ENCODE results near the gene CORO2B. TPM values are rescaled to one million over a fixed set of nuclear protein-coding genes. Genes with fewer than 3 reads are reported as not detected.

Gene CORO2B
- total RNA-seq, 1 donor from 2014 or later: 19.2 TPM

DNA sequence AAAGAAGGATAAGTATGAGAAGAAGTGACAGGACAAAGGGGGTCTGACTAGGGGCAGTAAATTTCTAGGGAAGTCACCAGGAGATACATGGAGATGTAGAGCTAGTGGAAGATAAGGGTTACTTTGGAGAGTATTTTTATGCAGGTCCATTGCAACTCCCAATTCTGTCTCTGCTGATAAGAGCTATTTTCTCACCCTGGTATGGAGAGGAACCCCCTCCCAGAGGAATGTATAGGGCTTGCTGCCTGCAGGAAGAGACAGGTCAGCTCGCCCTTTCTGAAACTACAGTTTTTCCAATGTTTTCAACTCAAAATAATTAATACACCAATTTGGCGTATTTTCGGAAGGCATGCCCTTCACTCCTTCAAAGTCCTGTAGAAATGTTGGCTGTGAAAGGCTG, 11.4 kb upstream of the CORO2B start:
- FAIRE-seq (no peak), DNase-seq (ENCODE audit: low spot score in 2 of 2) (no peak)

DNA sequence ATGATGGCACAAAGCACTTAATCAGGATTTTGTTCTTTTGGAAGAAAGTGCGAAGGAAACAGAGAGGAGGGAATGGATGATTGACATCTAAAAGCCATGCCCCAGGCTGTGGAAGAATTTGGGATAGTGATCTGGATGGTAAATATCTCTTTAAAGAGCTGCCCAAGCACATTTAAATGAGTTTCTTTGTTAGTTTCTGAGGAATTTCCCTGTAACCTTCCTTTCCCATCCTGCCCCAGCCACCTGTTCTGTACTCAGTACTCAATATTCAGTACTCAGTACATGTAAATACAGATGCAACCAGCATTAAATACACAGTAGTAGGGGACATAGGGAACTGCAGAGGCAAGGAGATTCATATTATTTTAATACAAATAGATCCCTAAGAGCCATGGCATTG, 7.8 kb upstream of the CORO2B start:
- no peak for DNase-seq (ENCODE audit: low spot score in 2 of 2)
- FAIRE-seq: no peak

DNA sequence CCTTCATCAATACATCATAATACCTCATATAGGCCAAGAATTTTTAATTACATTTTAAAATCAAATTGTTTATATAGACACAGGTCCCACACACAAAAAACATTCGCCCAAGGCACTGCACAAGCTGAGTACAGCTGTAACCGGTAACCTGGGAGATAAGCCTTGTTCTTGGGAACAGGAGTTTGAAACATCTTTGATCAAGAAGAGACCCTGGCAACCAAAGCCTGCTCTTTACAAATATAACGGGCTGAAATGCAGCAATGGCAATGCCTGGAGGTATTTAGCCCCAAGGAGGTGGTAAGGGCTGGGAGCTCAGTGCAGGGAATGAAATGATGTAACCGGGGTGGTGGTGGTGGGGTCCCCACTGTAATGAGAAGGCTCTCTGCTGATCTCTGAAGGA, 7.2 kb upstream of the CORO2B start:
- FAIRE-seq (no peak), DNase-seq (ENCODE audit: low spot score in 2 of 2) (no peak)

- FAIRE-seq: no peak
- DNase-seq (ENCODE audit: low spot score in 2 of 2): no peak
Measured at GRCh38 chr15:68572309-68572708, 6.5 kb upstream of the CORO2B start.

DNA sequence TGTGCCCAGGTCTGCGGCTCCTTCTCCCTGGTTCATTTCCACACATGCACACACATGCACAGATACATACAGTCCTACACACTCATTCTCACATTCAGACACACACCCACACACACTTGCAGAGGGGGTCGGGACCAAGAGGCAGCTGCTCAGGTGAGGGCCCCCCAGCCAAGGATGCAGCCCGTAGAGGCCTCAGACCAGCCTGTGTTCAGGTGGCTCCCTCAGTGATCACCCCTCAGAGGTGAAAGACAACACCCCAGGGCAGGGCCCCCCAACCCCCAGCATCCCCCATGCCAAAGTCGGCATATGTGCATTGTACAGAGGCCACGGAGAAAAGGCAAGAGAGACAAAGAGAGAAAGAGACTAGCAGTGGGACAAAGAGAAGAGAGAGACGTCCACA, 5.9 kb upstream of the CORO2B start:
- FAIRE-seq: no peak
- no peak for DNase-seq (ENCODE audit: low spot score in 2 of 2)

DNA sequence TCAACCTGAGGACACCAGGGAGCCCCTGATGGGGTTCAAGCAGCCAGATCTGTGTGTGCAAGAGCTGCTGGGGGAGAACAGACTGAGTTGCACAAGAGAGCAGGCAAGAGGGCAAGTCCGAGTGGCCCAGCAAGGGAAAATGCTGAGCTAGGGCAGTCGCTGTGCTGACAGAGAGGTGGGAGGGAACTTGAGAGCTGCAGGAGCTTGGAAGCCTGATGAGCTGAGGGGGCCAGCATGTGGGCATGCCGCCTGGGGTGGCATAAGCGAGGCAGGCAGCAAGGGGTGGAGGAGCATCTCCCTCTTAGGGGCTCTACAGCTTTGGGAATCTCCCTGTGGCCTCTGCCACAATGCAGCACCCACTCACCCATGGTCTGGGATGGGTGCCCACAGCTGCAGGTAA, 4.7 kb upstream of the CORO2B start:
- no peak for FAIRE-seq
- DNase-seq (ENCODE audit: low spot score in 2 of 2): no peak

DNA sequence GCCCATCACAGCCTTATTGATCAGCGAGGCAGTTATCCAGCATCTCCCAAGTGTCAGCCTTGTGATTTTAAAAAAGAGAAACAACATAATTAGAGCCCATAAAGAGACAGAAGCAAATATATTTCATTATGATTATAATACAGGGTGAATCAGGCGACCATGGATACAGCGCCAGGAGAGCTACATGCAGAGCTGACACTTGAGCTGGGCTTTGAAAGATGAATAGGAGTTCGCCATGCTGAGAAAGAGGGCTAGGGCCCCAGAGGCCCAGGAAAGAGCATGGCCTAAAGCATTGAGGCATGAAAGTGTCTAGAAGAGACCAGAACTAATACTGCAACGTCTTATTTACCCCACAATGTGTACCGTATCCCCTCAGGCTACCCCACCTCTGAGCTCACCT, 4.2 kb upstream of the CORO2B start:
- FAIRE-seq (no peak), DNase-seq (ENCODE audit: low spot score in 2 of 2) (no peak)

DNA sequence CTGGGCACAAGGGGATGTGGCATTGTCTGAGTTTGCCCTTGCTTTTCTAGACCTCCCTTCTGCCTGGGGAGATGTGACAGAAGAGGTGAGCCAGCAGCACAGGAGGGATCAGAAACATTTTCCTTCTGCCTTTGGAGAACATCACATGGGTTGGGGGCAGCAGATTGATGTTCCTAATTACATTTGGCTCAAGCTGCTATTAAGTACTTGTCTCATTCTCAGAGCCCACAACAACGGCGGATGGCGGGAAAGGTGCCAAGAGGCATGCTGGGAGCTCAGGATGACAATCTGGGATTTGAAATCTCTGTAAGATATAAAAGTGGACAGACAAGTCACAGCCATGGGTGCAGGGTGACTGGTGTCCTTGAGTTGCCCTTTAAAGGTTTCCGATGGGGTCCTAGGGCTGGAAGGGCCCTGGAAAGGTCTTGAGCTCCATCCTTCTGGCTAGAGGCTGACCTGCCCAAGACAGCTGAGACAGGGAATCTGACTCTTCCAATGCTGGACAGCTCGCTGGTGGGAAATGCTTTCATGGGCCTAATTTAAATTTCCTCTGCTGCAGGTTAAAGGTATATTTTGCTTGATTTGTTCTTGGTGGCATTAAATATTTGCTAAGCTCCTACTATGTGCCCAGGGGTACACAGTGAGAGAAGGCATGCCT, 2.4 kb upstream of the CORO2B start:
- FAIRE-seq (no peak), DNase-seq (ENCODE audit: low spot score in 2 of 2) (no peak)

DNA sequence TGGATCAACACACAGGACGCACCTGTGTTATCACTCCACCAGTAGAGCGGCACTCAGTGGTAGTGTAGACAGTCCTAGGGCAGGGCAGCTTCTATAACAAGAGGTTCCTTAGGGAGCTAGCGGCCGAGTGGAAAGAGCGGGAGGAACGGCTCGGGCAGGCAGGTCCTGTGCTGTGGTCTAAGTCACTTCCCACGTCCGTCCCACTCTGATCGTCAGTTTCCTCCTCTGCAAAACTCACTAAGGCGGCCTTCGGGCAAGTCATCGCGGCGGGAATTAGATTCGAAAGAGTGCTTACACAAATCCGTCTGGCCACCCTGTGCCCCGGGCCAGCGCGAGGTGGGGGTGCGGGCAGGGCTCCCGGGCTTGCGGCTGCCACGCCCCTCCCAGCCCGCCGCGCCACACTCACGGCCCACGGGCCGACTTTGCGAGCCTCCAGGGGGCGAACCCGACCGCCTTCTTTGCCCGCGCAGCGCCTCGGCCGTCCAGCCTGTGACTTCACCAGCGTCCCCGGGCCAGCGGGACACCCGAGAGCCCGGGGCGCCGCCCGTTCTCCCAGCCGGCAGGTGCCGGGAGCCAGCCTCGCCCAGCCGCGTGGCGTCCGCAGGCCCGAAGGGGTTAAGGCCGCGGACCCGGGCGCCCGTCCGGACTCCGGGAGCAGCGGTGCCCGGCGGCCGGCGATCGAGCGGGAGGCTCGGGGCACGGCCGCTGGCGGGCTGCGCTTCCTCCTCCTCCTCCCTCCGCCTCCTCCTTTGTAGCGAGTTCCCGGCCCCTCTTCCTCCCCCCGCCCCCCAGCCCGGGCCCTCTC, 416 bp upstream of the CORO2B start:
- FAIRE-seq (no peak), DNase-seq (ENCODE audit: low spot score in 2 of 2) (peak; percentile 78 to 83)

GRCh38 chr15:68580026-68580882, 1.5 kb downstream of the CORO2B start:
- FAIRE-seq (no peak), DNase-seq (ENCODE audit: low spot score in 2 of 2) (no peak)

GRCh38 chr15:68580883-68581155, 2.0 kb downstream of the CORO2B start:
- no peak for DNase-seq (ENCODE audit: low spot score in 2 of 2)
- no peak for FAIRE-seq

- FAIRE-seq (no peak), DNase-seq (ENCODE audit: low spot score in 2 of 2) (no peak)
Measured at GRCh38 chr15:68581725-68582124, 2.9 kb downstream of the CORO2B start.

DNA sequence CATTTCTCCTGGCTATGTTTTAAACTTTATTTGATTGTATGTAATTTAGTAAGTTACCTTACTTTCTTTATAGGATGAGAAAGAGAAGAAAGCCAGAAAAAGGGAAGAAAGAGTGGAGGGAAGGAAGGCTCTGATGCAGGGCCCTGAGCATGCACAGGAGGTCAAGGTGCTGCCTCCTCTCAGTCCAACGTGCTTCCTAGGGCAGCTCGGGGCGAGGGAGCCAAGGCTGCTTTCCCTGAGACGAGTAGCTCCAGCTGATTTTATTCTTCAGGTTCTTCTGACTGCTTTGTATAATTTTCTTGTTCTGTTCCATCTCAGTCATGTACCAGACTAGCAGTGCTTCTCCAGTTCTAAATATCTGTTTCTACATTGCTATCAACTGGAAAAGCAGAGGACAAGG, 3.4 kb downstream of the CORO2B start:
- FAIRE-seq (no peak), DNase-seq (ENCODE audit: low spot score in 2 of 2) (no peak)

DNA sequence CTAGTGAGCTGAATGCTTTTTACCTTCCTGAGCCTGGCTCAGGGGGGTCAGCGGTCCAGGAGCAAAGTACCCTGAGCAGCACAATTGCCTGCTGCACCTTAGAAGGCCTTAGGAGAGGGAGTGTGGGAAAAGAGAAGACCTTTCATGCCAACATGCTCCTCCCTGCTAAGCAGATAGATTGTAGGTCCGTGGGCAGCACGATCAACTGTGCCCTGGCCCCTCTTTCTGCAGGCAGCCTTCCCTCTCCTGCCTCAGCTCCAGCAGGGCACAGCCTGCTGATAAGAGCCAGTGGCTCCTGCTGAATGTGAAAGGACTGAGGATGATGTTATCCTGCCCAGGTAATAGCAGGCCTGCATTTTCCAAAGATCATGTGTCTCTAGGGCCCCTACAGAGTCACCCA, 4.1 kb downstream of the CORO2B start:
- DNase-seq (ENCODE audit: low spot score in 2 of 2) (no peak), FAIRE-seq (no peak)

DNA sequence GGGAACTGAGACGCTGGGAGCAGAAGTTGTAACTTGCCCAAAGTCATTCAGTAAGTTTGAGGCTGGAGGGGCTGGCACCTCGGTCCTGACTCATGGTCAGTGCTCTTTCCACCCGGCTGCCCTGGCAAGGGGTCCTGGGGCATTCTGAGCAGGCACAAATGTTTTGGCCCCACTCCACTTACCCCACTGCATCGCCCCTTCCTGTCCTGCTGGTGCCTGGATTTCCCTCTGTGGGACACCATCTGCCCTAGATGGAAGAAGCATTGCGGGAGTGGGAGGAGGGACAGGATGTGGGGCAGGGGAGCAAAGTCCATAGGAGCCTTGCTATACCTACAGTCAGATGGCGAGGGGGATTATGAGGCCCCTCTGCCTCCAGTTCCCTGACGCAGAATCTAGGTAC, 4.5 kb downstream of the CORO2B start:
- no peak for FAIRE-seq
- no peak for DNase-seq (ENCODE audit: low spot score in 2 of 2)

GRCh38 chr15:68583936-68584755, 5.4 kb downstream of the CORO2B start:
- FAIRE-seq (no peak), DNase-seq (ENCODE audit: low spot score in 2 of 2) (no peak)

DNA sequence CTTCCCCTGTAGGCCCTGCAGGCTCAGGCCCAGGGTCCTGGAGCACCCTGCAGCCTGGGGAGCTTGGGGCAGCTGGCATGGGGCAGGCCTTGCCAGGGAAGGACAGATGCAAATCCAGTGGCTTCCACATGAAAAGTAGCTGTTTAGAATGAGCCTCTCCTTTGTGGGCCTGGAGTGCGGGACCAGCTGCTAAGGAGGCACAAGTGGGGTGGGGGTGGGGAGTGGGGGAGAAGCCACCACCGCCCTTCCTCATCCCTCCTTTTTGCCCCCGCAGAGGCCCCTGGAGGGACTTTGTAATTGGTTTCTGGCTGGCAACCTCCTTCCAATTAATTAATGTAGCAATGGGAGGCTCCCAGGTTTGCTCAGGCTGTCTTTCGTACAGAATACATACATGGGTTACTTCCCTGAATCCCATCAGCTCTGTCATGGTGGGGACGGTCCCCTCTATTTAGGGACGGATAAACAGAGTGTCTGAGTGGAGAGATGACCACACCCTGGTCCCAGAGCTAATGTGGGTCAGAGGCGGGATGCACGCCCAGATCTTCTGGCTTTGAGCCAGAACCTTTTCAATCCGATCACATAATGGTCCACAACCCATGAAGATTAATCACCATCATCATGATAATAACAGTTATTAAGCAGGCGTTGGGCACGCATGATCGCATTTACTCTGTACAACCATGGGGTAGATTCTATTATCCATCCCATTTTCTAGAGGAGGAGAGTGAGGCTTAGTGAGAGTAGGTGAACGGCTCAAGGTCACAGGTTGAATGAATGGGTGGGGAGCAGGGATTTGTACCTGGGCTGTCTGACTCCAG, 6.2 kb downstream of the CORO2B start:
- DNase-seq (ENCODE audit: low spot score in 2 of 2): no peak
- no peak for FAIRE-seq

- FAIRE-seq: no peak
- no peak for DNase-seq (ENCODE audit: low spot score in 2 of 2)
Measured at GRCh38 chr15:68585574-68586273, 6.9 kb downstream of the CORO2B start.

DNA sequence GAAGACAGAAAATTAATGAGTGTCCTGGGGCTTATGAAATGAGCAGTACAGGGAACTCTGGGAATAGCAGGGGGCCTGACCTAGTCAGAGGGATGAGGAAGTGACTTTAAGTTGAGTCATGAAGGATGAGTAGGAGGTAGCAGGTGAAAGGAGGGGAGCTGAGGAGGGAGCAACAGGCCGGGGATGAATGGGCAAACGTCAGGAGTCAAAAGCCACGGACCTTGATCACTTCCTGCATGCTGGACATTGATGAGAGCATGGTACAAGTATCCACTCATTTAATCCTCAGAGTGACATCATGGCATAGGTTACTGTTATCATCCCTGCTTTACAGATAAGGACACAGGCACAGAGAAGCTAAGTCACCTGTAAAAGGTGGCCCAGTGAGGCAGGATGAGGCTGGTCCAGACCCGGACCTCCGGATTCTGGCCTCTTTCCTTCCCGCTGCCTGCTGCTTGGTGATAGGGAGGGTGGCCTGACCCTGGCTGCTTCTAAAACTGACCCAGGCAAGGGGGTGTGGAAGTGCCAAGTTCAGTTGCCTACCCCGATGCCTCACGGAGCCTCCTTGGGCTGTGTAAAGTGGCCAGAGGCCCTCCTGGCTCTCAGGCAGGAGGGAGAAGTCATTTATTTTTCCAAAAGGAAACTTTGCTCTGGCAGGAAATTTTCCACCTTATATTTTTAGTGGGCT, 7.6 kb downstream of the CORO2B start:
- FAIRE-seq (no peak), DNase-seq (ENCODE audit: low spot score in 2 of 2) (no peak)

Measured in frontal cortex (tissue), 4 donors.